CD4-positive, alpha-beta T cell treated with Interleukin-17A for 1 hour (primary cell): ENCODE results near the gene FPR3.
"Not testable (repeated sequence)": the region's sequence is repeated elsewhere in the genome, so short reads cannot be mapped to it uniquely, and the experiment has no call there.

Source experiments
- DNase-seq: peaks from one replicate; pipeline ENCODE4 v3.0.0-alpha.2; 2020

The FPR3 gene, protein sequence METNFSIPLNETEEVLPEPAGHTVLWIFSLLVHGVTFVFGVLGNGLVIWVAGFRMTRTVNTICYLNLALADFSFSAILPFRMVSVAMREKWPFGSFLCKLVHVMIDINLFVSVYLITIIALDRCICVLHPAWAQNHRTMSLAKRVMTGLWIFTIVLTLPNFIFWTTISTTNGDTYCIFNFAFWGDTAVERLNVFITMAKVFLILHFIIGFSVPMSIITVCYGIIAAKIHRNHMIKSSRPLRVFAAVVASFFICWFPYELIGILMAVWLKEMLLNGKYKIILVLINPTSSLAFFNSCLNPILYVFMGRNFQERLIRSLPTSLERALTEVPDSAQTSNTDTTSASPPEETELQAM

DNA sequence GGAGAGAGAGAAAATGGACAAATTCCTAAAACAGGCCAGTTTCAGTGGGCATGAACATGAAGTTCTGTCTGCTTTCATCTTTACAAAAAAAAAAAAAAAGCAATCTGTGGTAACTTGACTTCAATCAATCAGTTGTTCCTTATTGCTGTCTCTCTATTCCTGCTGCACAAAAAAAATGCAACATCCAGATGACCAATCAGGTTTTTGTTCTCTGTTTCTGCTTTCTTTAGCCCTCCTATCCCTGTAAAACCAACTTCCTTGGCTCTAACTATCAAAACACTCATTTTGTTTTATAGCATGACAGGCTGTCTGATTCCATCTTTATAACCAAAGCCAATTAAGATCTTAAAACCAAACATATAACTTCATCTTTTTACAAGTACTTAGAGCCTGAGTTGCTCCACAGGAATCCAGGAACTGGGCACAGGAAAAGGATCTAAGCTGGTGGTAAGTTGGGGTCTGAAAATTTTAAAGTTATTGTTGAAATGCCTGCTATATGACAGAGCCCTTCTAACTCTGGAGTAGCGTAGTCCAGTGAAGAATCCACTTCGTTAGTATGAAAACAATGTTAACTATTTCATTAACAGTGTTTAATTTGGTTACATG, at the start of gene FPR3:
FPR3 (plus strand) TSS at position 273 of the 606 bp plus-strand sequence. CDS start 28,592 bp downstream, outside the sequence.
- no peak for DNase-seq

DNA sequence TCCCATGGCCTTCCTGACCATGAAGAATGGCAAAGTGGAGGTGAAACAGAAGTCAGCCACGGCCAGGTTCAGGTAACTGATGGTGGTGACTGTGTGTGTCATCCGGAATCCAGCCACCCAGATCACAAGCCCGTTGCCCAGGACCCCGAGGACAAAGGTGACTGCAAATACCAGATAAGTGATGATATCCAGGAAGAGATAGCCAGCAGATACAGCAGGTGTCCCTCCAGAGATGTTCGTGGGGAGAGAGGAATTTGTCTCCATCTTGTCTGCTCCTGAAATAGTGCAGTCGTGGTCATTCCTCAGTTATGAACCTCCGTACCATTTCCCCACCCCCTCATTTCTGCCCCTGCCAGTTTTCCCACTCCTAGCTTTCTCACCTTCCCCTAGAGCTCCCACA, 48.2 kb upstream of the FPR3 start:
- no peak for DNase-seq

DNA sequence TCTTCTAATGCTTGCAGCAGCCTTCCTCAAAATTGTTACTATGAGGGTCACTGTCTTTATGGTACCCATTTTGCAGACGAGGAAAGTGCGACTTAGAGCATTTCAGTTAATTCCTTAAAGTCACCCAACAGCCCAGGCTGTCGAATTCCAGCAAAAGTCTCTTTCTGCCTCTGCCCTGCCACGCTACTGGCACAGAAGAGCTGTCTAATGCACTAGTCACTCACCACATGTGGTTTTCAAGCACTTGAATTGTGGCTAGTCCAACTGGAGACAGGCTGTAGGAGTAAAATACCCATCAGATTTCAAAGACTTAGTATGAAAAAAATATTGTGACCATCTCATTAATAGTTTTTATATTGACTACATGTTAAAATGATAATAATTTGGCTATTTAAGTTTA, 45.0 kb upstream of the FPR3 start:
- no peak for DNase-seq

DNA sequence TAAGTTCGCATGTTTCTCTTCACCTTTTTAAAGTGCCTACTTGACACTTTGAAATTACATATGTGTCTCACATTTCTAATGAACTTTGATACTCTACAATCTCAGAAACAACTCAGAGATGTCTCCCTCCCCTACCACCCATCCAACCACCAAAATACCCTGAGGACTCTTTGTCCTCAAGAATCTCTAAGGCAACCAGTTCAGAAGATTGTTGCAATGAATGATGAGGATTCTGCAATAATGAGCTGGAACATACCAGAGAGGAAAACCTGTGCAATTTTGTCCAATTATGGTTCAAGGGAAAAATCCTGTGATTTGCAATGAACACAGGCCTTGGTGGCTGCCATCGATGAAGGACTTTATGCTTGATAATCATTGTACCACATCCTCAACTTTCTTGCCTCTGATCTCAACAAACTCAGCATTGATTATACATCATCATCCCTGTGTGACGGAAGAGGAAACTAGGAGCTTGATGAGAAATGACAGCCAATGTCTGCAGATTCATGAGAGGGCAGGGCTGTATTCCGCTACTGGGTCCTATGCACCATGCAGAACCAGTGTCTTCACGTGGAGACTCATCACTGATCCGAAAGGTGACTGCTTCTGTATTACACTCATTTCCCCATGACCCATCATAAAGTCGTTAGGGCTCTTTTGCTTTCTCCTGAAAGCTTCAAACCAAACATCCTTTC, 44.4 kb upstream of the FPR3 start:
- no peak for DNase-seq

DNA sequence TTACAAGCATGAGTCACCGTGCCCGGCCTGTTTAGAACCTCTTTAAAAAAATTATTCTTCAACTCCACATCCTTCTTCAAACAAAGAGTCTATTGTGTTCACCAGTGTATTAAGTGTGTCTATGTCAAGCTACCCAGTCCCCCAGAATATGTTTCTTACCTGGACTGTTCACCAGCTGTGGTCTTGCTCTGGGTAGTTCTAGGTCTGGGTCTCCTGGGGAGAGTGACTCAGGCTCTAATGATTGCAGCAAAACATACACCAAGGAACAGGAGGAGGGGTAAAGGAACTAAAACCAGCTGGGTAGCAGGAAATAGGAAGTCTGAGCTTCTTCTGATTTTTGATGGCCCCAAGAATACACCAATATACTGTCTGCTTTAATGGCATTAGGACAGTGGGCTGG, 43.3 kb upstream of the FPR3 start, which contains the start of gene FPR1:
FPR1 (minus strand) TSS at position 224 of the 400 bp plus-strand sequence. CDS start 4,884 bp downstream, outside the sequence.
- DNase-seq = no peak

DNA sequence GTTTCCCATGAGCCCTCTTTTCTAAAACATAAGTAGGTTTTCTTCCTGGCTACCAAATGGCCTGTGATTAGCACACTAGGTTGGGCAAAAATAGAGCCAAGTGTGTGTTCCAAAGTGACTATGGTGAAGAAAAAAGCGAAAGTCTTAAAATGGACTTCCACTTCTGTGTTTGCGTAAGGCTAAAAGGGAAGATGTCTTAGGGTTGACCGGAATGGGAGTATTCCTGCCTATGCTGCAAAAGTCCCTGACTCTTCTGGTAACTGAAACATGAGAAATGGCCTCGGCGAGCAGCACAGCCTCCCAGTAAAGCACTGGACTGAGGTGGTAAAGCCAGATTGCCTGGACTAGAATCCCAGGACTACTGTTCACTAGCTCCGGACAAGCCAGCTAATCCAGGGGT, 40.8 kb upstream of the FPR3 start:
- DNase-seq = no peak

DNA sequence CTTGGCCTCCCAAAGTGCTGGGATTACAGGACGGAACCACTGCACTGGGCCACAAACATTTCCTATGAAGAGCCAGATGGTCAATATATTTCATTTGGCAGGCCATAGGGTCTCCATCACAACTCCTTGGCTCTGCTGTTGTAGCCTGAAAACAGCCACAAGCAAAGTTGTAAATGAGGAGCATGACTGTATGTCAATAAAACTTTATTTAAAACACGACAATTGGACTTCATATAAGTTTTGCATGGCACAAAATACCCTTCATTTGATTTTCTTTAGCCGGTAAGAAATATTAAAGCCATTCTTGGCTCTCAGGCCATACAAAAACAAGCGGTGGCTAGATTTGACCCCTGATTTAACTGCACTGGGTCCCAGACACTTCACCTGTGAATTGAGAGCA, 40.2 kb upstream of the FPR3 start:
- DNase-seq = no peak

DNA sequence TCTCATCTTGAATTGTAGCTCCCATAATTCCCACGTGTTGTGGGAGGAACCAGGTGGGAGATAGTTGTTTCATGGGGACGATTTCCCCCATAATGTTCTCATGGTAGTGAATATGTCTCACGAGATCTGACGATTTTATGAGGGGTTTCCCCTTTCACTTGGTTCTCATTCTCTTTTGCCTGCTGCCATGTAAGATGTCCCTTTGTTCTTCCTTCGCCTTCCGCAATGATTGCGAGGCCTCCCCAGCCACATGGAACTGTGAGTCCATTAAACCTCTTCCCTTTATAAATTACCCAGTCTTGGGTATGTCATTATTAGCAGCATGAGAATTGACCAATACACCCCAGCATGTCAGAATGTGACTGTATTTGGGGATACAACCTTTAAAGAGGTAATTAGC, 39.4 kb upstream of the FPR3 start:
- DNase-seq = no peak

DNA sequence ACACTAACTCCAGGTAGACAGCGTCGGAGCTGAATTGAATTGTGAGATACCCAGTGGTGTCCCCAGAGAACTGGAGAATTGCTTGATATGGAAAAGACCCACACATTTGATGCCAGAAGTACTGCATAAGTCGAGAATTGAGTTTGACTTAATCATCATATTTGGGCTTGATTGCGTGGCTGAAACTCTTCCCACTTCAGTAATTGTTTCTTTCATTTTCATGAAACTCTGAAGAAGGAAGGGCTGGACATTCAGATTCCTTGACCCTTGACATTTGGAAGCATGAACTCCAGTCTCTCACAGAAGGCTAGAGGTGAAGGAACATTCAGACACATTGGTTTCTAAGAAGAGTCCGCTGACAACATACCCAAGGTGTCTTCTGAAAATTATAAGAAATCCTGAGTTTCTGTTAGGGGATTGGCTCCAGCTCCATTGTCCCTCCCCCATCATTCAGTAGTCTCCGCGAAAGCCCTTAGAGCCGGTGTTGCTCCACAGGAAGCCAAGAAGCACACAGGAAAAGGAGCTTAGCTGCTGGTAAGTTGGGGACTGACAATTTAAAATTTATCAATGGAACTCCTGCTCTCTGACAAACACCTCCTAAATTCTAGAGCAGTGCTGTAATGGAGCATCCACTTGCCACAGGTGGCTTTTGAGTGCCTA, 34.1 kb upstream of the FPR3 start, which contains the start of gene FPR2:
FPR2 (plus strand) TSS at position 484 of the 660 bp plus-strand sequence. CDS start 7,479 bp downstream, outside the sequence.
- DNase-seq = no peak

DNA sequence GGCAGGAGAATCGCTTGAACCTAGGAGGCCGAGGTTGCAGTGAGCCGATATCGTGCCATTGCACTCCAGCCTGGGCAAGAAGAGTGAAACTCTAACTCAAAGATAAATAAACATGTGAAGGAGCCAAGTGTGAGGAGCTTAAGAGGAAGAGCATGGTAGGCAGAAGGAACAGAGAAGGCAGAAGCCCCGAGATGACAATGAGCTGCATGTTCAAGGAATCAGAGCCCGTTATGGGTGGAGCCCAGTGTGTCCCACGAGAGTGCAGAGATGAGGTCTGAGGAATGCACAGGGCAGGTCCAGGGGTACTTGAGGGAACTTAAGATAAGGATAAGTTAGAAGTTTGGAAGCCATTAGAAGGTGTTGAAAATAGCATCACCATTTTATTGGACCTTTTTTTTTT, 33.3 kb upstream of the FPR3 start:
- no peak for DNase-seq

DNA sequence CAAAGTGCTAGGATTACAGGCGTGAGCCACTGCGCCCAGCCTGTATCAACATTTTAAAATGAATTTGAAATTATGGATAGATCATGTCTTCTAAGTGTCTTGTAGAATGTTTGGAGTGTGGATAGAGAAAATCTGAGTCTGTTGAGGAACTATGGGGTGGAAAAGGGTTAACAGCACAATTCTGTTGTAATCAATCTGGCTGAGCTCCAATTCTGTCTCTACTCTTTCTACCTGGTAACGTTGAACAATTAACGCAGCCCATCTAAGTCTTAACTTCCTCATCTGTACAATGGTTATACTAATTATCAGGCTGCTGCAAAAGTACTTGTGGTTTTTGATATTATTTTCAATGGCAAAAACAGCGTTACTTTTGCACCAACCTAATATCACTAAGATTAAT, 29.9 kb upstream of the FPR3 start:
- no peak for DNase-seq

DNA sequence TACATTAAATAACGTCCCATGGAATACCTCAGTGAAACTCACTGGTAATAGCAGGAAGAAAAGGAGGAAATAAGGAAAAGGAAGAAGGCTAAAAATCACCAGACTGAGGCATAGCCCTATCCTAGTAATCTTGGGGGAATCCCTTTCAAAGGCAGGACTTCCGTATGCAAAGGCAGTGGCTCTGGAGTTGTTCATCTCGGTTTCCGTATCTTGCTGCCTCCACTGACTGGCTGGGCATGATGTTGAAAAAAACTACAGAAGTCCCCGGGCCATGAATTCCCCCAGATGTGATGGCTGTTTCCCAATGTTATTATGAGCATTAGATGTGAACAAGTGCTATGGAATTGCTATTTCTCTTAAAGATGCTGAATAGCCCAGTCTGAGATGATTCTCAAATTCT, 28.5 kb upstream of the FPR3 start:
- DNase-seq = no peak

DNA sequence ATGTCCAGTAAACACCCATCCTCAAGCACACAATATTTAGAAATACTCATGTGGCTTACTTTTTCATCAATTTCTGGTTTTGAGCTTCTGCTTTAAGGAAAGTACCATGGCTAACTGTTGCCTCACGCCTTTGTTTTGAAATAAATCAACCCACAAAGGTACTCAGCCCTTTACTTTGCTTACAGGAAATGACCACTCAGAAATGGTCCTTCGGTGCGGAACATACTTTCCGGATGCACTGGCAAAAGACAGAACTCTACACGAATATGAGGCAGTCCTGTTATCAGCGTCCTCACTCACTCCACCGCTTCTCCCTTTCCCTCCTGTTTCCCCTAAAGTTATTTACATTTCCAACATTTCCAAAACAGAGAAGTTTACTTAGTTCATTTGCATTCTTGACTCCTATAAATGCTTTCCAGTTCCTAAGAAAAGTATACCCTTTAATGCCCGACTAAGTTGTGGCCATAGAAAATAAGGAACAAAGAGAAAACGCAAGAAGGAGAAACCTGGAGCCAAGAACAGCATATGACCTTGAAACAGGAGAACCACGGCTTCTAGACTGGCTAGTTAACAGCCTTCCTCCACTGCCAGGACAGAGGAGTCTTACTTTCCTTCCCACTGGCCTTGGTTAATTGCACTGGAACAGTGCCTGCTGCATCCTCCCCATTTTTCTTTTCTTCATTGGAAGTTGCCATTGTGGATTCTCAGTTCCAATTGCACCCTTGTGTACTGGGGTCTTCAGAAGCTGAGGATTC, 23.4 kb upstream of the FPR3 start:
- peak; percentile 7 for DNase-seq

DNA sequence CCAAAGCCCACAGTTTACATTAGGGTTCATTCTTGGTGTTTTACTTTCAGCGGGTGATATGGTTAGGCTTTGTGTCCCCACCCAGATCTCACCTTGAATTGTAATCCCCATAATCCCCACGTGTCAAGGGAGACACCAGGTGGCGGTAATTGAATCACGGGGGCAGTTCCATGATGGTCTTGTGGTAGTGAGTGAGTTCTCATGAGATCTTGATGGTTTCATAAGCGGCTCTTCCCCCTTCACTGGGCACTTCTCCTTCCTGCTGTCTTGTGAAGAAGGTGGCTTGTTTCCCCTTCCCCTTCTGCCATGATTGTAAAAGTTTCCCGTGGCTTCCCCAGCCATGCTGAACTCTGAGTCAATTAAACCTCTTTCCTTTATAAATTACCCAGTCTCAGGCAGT, 22.0 kb upstream of the FPR3 start:
- no peak for DNase-seq

DNA sequence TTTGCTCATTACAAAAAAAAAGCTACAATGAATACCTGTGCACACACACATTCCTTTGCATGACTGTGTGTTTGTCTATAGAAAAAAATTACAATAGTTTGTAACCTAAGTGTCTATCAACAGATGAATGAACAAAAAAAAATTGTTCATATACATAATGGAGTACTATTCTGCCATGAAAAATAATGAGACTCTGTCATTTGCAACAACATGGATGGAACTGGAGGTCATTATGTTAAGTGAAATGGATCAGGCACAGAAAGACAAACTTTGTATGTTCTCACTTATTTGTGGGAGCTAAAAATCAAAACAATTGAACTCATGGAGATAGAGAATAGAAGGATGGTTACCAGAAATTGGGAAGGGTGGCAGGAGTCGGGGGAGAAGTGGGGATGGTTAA, 18.4 kb upstream of the FPR3 start:
- DNase-seq = not testable (repeated sequence)

DNA sequence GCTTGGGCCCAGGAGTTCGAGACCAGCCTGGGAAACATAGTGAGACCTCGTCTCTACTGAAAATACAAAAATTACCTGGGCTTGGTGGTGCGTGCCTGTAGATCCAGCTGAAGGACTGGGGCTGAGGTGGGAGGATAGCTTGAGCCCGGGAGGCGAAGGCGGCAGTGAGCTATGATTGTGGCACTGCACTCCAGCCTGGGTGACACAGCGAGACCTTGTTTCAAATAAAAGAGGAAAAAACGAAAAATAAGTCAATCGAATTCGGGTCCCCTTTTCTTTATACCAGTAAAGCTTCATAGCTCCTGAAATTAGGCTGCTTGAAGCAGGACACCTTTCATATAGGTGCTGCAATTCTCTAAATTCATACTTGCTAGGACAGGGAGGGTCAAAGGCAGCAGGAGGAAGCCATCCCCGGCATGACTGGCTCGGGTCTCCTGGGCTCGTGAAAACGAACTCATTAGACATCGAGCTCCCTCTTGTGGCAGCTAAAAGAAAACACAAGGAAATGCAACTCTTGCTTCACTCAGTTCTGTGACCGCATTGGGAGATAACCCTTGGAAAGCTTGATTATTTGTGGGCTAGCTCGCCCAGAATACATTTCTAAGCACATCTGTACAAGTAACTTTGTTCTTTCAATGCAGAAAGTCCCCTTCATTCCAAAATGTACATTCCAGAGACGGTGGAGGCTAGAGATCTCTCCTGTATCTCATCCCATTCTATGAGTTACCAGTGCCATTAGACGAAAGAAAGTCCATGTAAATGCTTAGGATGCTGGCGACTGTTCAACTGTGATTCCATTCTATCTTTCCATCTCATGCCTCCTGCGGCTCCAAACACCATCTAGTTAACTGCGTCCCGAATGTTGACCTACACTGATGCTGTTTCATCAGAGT, 17.1 kb upstream of the FPR3 start:
- peak; percentile 50 for DNase-seq

DNA sequence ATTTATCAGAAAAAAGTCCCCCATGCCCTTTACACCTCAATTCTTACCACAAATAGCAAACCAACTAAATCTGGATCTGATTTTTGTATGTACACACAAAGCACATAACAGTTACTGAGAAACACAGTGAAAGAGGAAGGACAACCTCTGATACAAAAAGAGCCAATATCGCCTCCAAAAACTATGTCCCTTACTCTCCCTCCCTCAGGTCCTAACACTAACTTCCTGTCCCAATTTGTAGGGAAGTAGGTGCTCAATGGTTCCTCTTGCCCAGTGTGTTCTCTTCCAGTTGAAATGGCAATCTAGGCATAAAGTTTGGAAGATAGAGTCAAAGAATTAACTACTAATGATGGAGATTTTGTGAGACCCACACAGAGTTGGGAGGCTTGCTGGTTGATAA, 15.8 kb upstream of the FPR3 start:
- DNase-seq = no peak

DNA sequence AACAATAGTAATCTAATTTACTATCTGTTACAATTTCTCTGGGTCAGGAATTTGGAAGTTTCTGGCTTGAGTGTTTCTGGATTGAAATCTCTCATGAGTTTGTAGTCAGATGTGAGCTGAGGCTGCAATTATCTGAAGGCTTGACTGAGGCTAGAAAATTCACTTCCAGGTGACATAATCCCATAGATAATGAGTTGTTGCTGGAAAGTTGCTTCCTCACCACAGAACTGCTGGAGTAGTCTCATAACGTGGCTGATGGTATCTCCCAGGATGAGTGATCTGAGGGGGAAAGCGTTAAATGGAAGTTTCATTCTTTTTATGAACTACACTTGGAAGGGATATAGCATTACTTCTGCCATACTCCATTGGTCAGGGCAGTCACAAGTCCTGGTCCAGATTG, 15.3 kb upstream of the FPR3 start:
- no peak for DNase-seq

DNA sequence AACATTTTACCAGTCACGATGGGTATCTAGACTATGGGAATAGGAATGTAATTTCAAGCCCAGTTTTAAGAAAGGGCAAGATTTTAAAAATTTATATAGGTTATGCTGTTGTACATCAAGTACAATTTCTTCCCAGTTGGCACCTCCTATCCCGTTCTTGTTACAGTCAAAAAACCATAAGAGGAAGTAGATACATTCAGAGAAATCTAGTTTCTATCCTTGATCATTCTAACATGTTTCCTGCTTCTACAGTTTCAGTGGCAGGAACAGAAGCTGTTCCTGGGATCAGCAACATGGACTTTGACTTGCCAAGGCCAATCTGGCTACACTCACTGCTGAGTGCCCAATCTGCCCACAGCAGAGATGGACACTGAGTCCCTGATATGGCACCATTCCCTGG, 14.7 kb upstream of the FPR3 start:
- DNase-seq = no peak

DNA sequence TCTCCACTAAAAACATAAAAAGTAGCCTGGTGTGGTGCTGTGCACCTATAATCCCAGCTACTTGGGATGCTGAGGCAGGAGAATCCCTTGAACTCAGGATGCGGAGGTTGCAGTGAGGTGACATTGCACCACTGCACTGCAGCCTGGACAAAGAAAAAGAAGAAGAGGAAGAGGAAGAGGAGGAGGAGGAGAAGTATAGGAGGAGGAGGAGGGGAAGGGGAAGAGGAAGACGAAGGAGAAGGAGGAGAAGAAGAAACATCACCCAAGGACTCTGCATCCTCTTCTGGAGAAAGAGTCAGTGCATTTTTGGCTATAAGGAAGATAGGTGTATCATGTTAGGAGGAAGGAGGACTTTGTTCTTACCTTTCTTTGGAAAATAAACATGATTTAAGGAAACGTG, 13.0 kb upstream of the FPR3 start:
- DNase-seq = no peak

DNA sequence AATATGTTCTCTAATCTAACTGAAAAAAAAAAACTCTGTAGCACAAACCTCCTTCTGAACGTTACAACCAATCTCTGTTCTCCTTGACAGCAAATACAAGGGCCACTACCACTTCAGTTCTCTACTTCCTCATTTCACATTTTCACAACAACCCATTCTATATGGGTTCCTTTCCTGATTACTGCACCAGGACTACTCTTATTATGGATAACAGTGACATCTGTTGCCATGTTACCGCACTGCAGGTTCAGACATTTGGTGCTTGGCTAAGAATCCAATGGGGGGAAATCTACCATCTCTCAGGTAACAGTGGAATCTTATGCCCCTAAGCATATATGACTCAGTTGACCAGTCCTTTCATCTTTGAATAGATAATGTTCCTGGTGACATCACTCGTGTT, 11.6 kb upstream of the FPR3 start:
- peak; percentile 14 for DNase-seq
